ENCODE results near the gene SRRM5.
"Not testable (repeated sequence)": the region's sequence is repeated elsewhere in the genome, so short reads cannot be mapped to it uniquely, and the experiment has no call there.

SRRM5 gene

GRCh38 chr19:43618921-43619261, 7.0 kb downstream of the SRRM5 start:
- DNase-seq (ENCODE audit: low read depth), result no peak

DNA sequence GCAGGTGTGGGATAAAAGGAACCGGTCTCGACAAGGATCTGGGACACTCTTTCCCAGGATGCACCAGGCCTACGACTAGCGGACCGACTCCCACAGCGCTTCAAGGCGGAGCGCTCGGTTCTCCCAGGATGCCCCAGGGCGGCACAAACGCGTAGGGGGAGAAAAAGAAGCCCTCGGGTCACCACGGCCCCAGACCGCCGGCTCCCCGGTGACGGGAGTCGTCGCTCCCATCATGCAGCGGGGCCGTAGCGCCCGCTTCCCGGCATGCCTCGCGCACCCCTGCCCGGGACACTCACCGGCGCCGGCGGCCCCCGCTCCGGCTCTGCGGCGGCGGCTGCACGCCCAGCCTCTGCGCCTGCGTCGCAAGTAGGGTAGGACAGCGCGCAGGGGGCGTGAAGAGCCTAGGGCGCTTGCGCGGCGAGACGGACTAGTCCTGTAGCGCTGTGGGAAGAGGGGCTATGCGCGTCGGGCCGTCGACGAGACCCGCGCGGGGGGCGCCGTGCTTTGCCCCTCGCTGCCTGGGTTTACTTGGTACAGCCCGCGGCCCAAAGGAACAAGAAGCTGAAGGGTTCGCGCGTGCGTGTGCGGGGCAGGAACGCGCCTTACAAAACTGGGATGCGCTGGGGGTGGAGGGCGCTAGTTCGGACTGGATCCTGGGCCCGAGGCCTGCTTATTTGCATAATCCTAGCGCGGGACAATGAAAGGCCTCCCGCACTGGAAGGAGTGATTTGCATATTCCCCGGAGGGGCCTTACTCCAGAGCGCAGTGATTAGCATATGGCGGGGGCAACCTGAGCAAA, 7.6 kb downstream of the SRRM5 start, which contains the start of gene ZNF428:
Gene ZNF428, minus strand, starts transcription at position 368 of the 799 bp plus-strand sequence. CDS start 5,325 bp downstream, outside the sequence.
- peak; percentile 78 for DNase-seq (ENCODE audit: low read depth)

DNA sequence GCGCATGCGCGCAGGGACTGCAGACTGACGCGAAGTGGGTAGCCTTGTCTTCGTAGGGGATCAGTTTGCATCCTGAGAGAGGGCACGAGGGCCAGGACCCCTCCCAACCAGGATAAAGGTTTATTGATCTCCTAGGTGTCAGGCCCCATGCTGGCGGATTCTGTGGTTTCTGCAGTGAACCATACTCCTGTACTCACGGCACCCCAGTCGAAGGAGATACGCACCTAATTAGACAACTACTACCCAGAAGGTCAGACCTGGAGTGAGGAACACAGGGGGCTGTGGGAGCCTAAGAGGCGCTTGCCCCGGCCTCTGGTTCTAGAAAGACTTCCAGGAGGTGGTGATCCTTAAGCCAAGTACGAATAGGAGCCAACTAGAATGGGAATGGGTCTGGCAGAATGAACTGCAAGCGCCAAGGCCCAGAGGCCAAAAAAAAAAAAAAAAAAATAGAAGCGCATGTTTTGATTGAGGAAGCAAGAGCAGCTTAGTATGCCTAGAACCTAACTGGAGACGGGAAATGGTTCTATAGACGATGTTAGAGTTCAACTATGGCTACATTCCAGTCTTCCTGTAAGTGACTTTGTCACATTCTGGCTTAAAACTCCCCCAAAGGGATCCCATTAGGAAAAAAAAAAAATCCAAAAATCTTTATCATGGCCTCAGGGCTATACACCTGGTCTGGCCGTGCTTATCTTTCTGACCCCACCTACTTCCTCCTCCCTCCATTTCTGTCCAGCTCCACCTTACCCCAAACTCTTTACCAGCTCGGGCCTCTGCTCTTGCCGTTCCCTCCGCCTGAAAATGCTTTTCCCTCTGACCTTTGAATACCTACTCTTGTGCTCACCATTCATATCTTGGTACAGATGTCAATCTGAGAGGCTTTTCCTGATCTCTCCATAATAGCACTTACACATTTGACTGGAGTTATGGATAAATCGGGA, 8.4 kb downstream of the SRRM5 start:
- peak; percentile 71 for DNase-seq (ENCODE audit: low read depth)

GRCh38 chr19:43622070-43622469, 10.2 kb downstream of the SRRM5 start:
- no peak for DNase-seq (ENCODE audit: low read depth)

DNA sequence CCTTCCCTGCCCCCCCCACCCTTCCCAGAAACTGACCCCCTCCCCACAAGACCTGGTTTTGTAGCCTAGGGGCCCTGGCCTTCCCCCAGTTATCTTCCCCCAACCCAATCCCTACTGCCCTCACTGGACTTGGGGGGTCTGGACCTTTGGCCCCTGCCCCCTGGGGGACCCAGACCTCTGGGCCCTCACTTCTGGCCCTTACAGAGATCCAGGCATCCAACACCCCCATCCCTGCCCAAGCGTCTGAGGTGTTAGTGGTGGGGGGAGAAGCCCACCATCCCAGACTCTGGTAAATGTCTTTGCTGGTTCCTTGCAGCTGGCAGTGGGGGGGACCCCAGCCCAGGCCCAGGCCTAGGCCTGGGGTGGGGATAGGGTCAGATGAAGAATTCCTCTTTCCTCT, 11.1 kb downstream of the SRRM5 start:
- no peak for DNase-seq (ENCODE audit: low read depth)

DNA sequence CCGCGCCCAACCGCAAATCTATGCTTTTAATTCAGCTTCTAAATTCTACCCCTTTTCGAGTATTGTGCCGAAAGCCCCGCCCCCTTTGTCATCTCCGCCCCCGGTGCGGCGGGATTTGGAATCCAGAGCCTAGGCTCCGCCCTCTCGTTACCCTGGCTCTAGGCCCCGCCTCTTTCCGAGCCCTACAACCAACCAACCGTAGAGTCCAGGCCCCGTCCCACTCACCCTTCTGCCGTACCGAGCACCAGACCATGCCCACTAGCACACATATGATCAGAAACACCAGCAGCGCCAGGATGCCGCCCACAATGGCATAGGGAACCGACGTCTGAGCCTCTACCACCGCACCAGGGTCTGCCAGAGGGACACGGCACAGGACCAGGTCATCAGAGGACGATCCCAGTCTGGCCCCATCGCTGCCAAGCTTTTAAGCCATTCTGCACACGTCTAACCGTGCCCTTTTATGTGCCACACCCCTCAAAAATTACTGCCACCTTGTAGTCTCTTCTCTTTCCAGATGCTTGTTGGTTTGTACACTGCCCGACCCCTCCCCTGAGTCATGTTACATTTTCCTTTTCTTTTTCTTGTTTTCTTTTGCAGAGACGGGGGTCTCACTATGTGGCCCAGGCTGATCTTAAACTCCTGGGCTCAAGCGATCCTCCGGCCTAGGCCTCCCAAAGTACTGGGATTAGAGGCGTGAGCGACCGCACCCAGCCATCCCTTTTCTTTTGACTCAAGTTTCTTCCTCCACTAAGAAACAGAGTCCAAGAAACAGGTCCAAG, 12.2 kb downstream of the SRRM5 start:
- DNase-seq (ENCODE audit: low read depth), result no peak

DNA sequence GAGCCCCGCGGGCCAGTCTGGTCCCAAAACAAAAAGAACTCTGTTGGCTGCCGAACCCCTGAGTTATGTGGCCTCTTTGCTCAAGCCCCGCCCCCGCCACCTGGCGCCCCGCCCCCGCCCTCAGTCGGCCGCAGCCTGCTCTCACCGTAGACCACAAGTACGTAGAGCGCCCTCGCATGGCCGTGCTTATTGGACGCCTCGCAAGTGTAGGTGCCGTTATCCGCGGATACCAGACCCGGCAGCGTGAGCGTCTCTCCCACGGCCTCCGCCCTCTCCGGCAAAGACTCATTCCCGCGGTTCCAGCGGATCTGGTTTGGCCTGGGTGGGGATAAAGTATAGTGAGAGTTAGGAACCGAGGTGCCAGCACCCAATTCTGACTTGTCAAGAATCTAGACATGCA, 13.0 kb downstream of the SRRM5 start:
- peak; percentile 70 for DNase-seq (ENCODE audit: low read depth)

DNA sequence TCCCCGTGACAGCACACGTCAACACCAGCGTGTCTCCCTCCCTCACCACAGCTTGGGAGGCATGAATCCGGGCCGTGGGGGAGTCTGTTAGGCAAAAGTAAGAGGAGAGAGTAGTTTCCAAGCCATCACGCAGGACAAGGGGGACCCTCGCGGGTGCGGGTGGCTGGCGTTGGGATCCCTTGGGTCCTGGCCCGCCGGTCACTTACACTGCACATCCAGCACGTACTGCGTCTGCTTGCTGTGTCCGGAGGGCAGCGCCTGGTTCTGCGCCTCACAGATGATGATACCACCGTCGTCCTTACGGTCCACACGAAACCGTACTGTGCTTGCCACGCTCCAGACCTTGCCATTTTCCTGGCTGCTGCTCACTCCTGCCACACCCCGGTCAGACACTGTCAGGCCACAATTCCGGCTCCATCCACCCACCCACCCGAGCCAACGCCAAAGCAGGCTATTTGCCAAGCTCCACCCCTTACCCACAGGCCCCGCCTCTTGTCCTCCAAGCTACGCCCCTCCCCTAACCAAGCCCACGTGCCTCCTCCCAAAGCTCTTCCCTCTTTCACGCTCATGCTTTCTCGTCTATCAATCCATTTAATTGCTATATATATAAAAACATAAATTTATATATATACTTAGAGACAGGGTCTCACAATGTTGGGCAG, 14.2 kb downstream of the SRRM5 start:
- DNase-seq (ENCODE audit: low read depth), result no peak

DNA sequence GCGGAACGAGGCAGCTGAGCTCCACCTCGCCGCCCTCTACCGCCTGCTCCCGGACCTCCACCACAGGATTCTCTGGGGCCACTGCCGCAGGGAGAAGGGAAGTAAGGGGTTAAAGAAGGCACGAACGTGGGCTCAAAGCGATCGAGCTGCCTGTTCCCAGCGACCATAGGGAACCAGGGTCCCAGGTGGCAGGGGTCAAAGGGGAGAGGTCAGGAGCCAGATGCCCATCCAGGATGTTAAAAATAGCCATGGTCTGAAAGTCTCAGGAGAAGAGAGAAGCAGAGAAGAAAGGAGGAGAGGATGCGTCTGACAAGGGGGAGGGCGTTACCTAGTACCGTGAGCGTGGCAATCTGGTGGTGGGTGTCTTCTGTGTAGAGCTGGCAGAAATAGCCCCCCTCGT, 14.9 kb downstream of the SRRM5 start:
- no peak for DNase-seq (ENCODE audit: low read depth)

GRCh38 chr19:43628646-43629326, 16.9 kb downstream of the SRRM5 start:
- no peak for DNase-seq (ENCODE audit: low read depth)

DNA sequence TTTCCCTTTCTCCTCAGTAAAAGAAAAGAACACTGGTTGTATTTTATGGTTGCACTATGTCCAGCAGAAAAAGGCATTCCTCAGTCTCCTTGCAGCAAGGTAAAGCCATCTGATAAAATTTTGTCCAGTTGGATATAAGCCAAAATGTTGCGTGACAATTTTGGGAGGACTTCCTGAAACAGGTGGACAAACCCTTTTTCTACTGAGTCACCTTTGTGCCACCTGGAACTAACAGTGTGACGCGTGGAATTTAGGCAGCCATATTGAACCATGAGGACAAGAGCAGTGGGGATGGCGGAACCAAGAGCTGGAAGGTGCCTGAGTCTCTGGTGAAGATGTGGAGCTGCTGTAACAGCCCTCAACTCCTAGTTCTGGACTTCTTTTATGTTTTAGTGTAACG, 19.6 kb downstream of the SRRM5 start:
- DNase-seq (ENCODE audit: low read depth), result no peak

- DNase-seq (ENCODE audit: low read depth), result no peak
Measured at GRCh38 chr19:43633520-43633919, 21.6 kb downstream of the SRRM5 start.

- DNase-seq (ENCODE audit: low read depth), result no peak
Measured at GRCh38 chr19:43634068-43634467, 22.2 kb downstream of the SRRM5 start.

- DNase-seq (ENCODE audit: low read depth), result no peak
Measured at GRCh38 chr19:43634506-43634871, 22.6 kb downstream of the SRRM5 start.

DNA sequence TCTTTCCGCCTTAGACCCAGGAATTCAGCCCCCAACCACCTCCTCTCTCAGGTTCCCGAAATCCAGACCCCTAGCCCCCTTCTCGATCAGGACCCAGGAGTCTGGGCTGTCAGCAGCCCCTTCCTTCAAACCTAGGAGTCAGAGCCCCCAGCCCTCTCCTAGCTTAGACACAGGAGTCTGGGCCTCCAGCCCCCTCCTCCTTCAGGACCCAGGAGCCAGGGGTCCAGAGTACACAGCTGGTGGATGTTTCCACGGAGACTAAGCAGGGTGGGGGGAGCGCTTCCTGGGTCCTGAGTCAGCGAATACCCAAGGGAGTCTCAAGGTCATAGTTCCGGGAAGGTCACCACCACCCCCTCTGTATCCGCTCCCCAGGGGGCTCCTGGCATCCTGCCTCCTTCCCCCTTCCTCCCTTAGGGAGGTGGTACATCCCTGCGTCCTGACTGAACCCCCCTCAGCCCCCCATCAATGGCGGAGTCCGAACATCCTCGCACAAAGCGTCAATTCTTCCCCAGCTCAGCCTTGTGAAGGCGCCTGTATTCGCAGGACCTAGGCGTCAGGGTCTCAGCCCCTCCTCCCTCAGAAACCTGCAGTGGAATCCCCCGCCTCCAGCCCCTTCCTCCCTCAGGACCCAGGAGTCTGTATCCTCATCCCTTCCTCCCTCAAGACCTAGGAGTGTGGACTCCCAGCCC, 23.1 kb downstream of the SRRM5 start:
- no peak for DNase-seq (ENCODE audit: low read depth)

DNA sequence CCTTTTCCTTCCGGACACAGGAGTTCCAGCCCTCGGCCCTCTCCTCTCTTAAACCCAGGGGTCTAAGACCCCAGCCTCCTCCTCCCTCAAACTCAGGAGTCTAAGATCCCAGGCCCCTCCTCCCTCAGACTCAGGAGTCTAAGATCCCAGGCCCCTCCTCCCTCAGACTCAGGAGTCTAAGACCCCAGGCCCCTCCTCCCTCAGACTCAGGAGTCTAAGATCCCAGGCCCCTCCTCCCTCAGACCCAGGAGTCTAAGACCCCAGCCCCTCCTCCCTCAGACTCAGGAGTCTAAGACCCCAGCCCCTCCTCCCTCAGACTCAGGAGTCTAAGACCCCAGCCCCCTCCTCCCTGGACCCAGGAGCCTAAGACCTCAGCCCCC, 23.7 kb downstream of the SRRM5 start:
- not testable (repeated sequence) for DNase-seq (ENCODE audit: low read depth)

GRCh38 chr19:43636121-43636683, 24.3 kb downstream of the SRRM5 start:
- DNase-seq (ENCODE audit: low read depth), result no peak

DNA sequence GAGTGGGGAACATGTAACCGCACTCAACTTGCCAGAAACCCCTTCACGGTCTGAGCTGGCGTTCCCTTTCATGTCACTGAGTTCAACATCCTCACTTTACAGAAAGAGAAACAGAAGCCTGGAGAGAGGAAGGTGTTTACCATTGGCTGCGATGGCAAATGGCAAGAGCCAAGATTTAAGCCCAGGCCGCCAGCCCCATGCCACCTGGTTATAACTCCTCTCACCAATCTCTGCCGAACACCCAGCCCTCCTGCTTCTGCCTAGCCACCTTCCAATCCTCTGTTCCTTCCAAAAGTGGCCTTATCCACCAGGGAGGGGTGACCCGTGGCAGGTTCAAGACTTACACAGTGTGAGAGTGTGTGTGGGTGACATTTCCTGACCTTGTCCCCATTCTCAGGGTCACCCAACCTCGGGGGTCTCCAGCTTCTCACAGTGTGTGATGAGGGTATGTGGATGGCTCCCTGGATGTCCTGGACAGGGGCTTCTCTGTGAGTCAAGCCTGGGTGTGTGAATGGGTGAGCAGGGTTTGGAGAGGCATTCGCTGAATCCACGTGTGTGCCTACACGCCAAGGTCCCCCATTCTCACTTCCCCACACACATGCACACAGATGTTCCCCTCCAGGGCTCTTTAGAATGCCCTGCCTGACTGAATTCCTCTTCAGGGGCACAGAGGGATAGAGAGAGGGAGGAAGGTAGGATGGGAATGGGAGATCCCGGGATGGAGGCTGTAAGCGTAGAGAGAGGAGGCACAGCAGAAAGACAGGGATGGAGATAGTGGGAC, 26.5 kb downstream of the SRRM5 start:
- DNase-seq (ENCODE audit: low read depth), result no peak

GRCh38 chr19:43638995-43639518, 27.2 kb downstream of the SRRM5 start:
- no peak for DNase-seq (ENCODE audit: low read depth)
